ENCODE measurements around the gene NAV2.

NAV2 gene

GRCh38 chr11:20048246-20048645, 335.6 kb downstream of the NAV2 start:
- DNase-seq: no peak

- DNase-seq: no peak
Measured at GRCh38 chr11:20048707-20049106, 336.1 kb downstream of the NAV2 start.

GRCh38 chr11:20049231-20049630, 336.6 kb downstream of the NAV2 start:
- no peak for DNase-seq

GRCh38 chr11:20050048-20050447, 337.4 kb downstream of the NAV2 start:
- no peak for DNase-seq

GRCh38 chr11:20050551-20051333, 338.1 kb downstream of the NAV2 start:
- DNase-seq: no peak

GRCh38 chr11:20051469-20052399, 339.1 kb downstream of the NAV2 start:
- DNase-seq: no peak

GRCh38 chr11:20053572-20053971, 340.9 kb downstream of the NAV2 start:
- DNase-seq: no peak

- DNase-seq: no peak
Measured at GRCh38 chr11:20054584-20054983, 341.9 kb downstream of the NAV2 start.

GRCh38 chr11:20055312-20055711, 342.7 kb downstream of the NAV2 start:
- DNase-seq: no peak

GRCh38 chr11:20056109-20056949, 343.7 kb downstream of the NAV2 start:
- no peak for DNase-seq

- no peak for DNase-seq
Measured at GRCh38 chr11:20056950-20057943, 344.6 kb downstream of the NAV2 start.

GRCh38 chr11:20058749-20059458, 346.3 kb downstream of the NAV2 start:
- DNase-seq: no peak

- DNase-seq: no peak
Measured at GRCh38 chr11:20059587-20060021, 347.0 kb downstream of the NAV2 start.

- no peak for DNase-seq
Measured at GRCh38 chr11:20060181-20060580, 347.5 kb downstream of the NAV2 start.

- no peak for DNase-seq
Measured at GRCh38 chr11:20060647-20061205, 348.1 kb downstream of the NAV2 start.

- no peak for DNase-seq
Measured at GRCh38 chr11:20061776-20062175, 349.1 kb downstream of the NAV2 start.

- DNase-seq: no peak
Measured at GRCh38 chr11:20064961-20065405, 352.3 kb downstream of the NAV2 start.

GRCh38 chr11:20065406-20065805, 352.8 kb downstream of the NAV2 start:
- no peak for DNase-seq

GRCh38 chr11:20066013-20066782, 353.6 kb downstream of the NAV2 start:
- DNase-seq: no peak

- no peak for DNase-seq
Measured at GRCh38 chr11:20066783-20067156, 354.1 kb downstream of the NAV2 start.
